ENCODE data around the gene LGALS9.

DNA sequence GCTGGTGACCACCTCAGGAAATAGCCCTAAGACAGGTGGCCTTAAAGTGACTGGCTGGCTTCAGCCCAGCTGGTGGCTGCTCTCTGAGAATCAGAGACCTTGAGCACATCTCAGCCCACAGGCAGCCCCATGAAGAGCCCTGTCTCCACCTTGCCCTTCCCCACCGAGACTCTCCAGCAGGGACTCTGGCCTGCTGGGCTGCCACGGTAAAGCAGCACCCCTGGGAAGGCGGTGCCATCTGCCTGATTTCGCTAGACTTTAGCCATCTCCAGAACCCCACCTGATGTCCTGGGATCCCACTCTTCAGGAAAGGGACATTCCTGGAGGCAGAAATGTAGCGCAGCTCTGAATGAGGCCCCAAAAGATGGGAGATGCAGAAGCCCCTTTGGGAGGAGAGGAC, 45.2 kb upstream of the LGALS9 start:
- TF ChIP-seq, protein P1, sequence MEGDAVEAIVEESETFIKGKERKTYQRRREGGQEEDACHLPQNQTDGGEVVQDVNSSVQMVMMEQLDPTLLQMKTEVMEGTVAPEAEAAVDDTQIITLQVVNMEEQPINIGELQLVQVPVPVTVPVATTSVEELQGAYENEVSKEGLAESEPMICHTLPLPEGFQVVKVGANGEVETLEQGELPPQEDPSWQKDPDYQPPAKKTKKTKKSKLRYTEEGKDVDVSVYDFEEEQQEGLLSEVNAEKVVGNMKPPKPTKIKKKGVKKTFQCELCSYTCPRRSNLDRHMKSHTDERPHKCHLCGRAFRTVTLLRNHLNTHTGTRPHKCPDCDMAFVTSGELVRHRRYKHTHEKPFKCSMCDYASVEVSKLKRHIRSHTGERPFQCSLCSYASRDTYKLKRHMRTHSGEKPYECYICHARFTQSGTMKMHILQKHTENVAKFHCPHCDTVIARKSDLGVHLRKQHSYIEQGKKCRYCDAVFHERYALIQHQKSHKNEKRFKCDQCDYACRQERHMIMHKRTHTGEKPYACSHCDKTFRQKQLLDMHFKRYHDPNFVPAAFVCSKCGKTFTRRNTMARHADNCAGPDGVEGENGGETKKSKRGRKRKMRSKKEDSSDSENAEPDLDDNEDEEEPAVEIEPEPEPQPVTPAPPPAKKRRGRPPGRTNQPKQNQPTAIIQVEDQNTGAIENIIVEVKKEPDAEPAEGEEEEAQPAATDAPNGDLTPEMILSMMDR (IDR thresholded peaks at IDR 0.05) = no peak
- TF ChIP-seq POLR2A (IDR thresholded peaks at IDR 0.05) = no peak

Data from esophagus squamous epithelium (tissue), 4 donors.